LNCaP clone FGC (cell line): Measurements from ENCODE around the gene ENO2.

Source experiments
- DNase-seq: peaks from one replicate; pipeline ENCODE4 v3.0.0-alpha.2; 2011; ENCODE audit warnings: low read depth
- H3K4me3 ChIP-seq: 2 replicates; pipeline ENCODE4 v1.5.1; 2011; ENCODE audit warnings: mild to moderate bottlenecking, low read depth, low read length, control low read depth
- CTCF ChIP-seq: IDR thresholded peaks from 2 replicates; pipeline ENCODE4 v1.5.1; 2012; ENCODE audit warnings: mild to moderate bottlenecking; ENCODE audit not compliant: control insufficient read depth, insufficient read depth; ENCODE audit errors: extremely low read depth

Gene ENO2

GRCh38 chr12:6936194-6936635, 21.8 kb downstream of the ENO2 start:
- no peak for DNase-seq
- TF ChIP-seq CTCF, result no peak
- H3K4me3 ChIP-seq, result no peak overlapping the region

- no peak for DNase-seq
- no peak for TF ChIP-seq CTCF
- H3K4me3 ChIP-seq, result peak overlapping the region; percentile 60
Observed at GRCh38 chr12:6936636-6937480, 22.5 kb downstream of the ENO2 start.

- peak; percentile 97 for TF ChIP-seq CTCF
- H3K4me3 ChIP-seq, result peak overlapping the region; percentile 60
Observed at GRCh38 chr12:6937481-6938352, 23.3 kb downstream of the ENO2 start.

GRCh38 chr12:6938353-6939190, 24.2 kb downstream of the ENO2 start:
- H3K4me3 ChIP-seq, result peak overlapping the region; percentile 60
- no peak for TF ChIP-seq CTCF
- no peak for DNase-seq

More at GRCh38 chr12:6937481-6938352, 23.3 kb downstream of the ENO2 start:
- DNase-seq, result peak; percentile 87

- no peak for TF ChIP-seq CTCF
- no peak overlapping the region for H3K4me3 ChIP-seq
- no peak for DNase-seq
Observed at GRCh38 chr12:6939191-6939540, 24.8 kb downstream of the ENO2 start.

- no peak for TF ChIP-seq CTCF
- DNase-seq, result no peak
- H3K4me3 ChIP-seq, result no peak overlapping the region
Observed at GRCh38 chr12:6941267-6941666, 26.9 kb downstream of the ENO2 start.
